ENCODE data around the gene RGL3. TPM values are rescaled to one million over a fixed set of nuclear protein-coding genes. Genes with fewer than 3 reads are reported as not detected.

RGL3 gene
- total RNA-seq, 1 donor from 2014 or later = 9.2 TPM

GRCh38 chr19:11451327-11451870, 32.3 kb upstream of the RGL3 start:
- Histone ChIP-seq H3K4me1 (no peaks in the 10 kb centered on the region), H3K36me3 (peaks cover 39% of the 10 kb centered on the region), H3K9me3 (replicated peaks) (no peaks in the 10 kb centered on the region), H3K4me3 (peak overlapping the region; percentile 23), H3K27me3 (ENCODE audit: low read depth) (peaks cover 31% of the 10 kb centered on the region), H3K27ac (replicated peaks) (peak overlapping the region; percentile 61)
- intact Hi-C loops (cut with micrococcal nuclease) = no loop called here
- no peak for TF ChIP-seq CTCF (IDR thresholded peaks at IDR 0.05; ENCODE audit: borderline replicate concordance)
- DNase-seq = no peak

DNA sequence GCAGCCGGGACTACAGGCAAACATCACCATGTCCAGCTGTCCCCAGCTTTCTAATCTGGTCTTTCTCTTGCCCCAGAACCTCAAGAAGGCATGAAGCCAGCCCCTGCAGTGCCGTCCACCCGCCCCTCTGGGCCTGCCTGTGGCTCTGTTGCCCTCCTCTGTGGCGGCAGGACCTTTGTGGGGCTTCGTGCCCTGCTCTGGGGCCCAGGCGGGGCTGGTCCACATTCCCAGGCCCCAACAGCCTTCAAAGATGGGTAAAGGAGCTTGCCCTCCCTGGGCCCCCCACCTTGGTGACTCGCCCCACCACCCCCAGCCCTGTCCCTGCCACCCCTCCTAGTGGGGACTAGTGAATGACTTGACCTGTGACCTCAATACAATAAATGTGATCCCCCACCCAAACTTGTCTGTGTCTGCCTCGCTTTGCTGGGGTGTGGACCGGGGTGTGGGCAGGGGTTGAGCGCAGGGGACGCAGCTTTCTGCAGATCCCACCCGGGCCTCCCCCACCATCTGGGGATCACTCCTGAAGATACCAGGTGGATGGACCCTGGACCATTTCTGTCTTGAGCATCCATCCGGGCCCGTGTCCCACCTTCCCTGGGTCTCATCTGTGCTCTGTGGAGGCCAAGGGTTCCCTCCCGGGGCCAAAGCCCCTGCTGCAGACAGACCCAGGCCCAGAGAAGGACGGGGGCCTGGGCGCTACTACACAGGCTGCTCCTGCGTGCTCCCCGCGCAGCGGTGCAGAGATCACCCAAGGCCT, 31.6 kb upstream of the RGL3 start:
- Histone ChIP-seq H3K27ac (replicated peaks) (peak overlapping the region; percentile 23), H3K36me3 (peaks cover 45% of the 10 kb centered on the region), H3K27me3 (ENCODE audit: low read depth) (peaks cover 27% of the 10 kb centered on the region), H3K4me3 (no peak overlapping the region), H3K4me1 (no peaks in the 10 kb centered on the region), H3K9me3 (replicated peaks) (no peaks in the 10 kb centered on the region)
- no peak for TF ChIP-seq CTCF (IDR thresholded peaks at IDR 0.05; ENCODE audit: borderline replicate concordance)
- intact Hi-C loops (cut with micrococcal nuclease) = no loop called here
- DNase-seq = no peak

DNA sequence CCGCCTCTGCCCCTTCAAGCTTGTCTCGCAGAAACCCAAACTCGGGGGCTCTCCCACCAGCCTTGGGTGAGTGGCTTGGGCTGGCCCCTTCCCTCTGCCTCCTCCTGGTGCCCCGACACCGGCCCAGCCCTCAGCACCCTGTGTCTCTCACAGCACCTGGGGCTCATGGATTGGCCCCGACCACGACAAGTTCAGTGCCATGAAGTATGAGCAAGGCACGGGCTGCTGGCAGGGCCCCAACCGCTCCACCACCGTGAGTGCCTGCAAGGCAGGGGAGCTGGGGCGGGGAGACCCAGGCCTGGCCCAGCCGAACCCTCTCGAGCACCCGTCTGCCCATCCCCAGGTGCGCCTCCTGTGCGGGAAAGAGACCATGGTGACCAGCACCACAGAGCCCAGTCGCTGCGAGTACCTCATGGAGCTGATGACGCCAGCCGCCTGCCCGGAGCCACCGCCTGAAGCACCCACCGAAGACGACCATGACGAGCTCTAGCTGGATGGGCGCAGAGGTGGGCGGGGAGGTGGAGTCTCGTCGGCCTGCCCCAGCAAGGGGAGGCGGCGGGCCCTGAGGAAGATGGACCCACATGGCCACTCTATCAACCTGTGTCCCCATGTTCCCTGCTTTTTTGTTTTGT, 29.9 kb upstream of the RGL3 start:
- TF ChIP-seq CTCF (IDR thresholded peaks at IDR 0.05; ENCODE audit: borderline replicate concordance) = no peak
- Histone ChIP-seq H3K36me3 (peaks cover 62% of the 10 kb centered on the region), H3K27ac (replicated peaks) (no peak overlapping the region), H3K9me3 (replicated peaks) (no peaks in the 10 kb centered on the region), H3K4me1 (peaks cover 11% of the 10 kb centered on the region), H3K4me3 (no peak overlapping the region), H3K27me3 (ENCODE audit: low read depth) (peaks cover 25% of the 10 kb centered on the region)
- no peak for DNase-seq
- intact Hi-C loops (cut with micrococcal nuclease) = no loop called here

DNA sequence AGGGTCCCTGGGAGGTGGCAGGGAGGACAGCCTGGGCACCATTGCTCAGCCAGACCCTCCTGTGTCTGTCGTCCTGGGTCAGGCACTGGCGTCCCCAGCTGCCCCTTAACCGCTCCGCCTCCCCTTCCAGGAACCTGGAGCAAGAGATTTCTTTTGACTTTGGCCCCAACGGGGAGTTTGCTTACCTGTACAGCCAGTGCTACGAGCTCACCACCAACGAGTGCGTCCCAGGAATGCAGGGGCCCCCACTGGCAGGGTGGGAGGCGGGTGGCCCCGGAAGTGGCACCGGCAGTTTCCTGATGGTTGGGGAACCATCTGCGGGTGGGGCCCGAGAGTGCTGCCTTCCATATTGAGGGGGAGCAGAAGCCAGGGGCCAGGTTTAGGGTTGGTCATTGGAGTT, 29.3 kb upstream of the RGL3 start:
- H3K36me3 ChIP-seq = peaks cover 68% of the 10 kb centered on the region
- H3K27me3 ChIP-seq (ENCODE audit: low read depth) = peaks cover 20% of the 10 kb centered on the region
- H3K4me3 ChIP-seq = no peak overlapping the region
- H3K4me1 ChIP-seq = peaks cover 18% of the 10 kb centered on the region
- H3K27ac ChIP-seq (replicated peaks) = no peak overlapping the region
- DNase-seq = no peak
- H3K9me3 ChIP-seq (replicated peaks) = no peaks in the 10 kb centered on the region
- TF ChIP-seq CTCF (IDR thresholded peaks at IDR 0.05; ENCODE audit: borderline replicate concordance) = no peak
- intact Hi-C loops (cut with micrococcal nuclease) = no loop called here

- Histone ChIP-seq H3K4me1 (peaks cover 18% of the 10 kb centered on the region), H3K4me3 (no peak overlapping the region), H3K27ac (replicated peaks) (no peak overlapping the region), H3K27me3 (ENCODE audit: low read depth) (peaks cover 12% of the 10 kb centered on the region), H3K9me3 (replicated peaks) (no peaks in the 10 kb centered on the region), H3K36me3 (peaks cover 76% of the 10 kb centered on the region)
- no peak for TF ChIP-seq CTCF (IDR thresholded peaks at IDR 0.05; ENCODE audit: borderline replicate concordance)
- intact Hi-C loops (cut with micrococcal nuclease) = no loop called here
- DNase-seq = no peak
These were observed 28.5 kb upstream of the RGL3 start for GRCh38 chr19:11447347-11448262.
